ENCODE results near the gene LETM1. TPM values are rescaled to one million over a fixed set of nuclear protein-coding genes. Genes with fewer than 3 reads are reported as not detected.

LETM1 gene
- polyA plus RNA-seq, 3 donors, result 18.2 to 19.8 (median 18.6) TPM

DNA sequence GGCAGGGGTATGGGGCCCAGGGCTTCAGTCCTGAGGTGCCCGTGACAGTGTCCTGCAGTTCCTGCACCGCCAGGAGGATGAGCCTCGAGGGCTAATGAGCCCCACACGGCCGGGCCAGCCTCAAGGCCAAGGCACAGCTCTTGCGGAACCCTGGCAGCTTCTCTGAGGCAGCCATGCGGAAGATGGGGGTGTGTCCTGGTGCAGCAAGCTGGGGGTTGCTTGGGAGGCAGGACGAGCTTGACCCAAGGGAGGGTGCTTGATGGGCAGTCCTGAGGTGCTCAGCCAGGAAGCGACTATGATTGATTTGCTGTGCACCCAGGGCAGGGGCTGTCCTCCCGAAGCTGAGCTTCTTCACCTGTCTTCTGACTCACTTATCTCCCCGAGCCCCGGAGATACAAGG, 72.0 kb downstream of the LETM1 start:
- DNase-seq (ENCODE audit: low read depth in 3 of 3, low spot score in 2 of 3), result no peak

DNA sequence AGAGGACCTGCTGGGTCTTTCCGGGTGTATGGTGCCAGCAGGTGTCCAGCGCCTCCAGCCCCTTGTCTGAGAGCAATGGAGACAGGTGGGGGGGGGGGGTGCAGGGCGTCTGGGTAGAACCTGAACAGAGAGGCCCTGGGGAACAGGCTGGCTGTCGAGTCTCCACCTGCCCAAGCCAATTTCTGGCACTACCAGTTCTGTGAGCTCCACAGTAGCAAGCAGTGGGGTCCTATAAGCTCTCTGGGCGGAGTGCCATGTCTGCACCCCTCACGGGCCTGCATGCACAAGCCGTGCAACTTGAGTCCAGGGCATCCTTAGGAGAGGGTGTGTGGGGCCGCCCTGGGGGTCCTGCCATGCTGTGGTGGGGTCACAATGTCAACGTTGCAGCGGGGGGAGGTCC, 72.9 kb downstream of the LETM1 start:
- no peak for DNase-seq (ENCODE audit: low read depth in 3 of 3, low spot score in 2 of 3)

DNA sequence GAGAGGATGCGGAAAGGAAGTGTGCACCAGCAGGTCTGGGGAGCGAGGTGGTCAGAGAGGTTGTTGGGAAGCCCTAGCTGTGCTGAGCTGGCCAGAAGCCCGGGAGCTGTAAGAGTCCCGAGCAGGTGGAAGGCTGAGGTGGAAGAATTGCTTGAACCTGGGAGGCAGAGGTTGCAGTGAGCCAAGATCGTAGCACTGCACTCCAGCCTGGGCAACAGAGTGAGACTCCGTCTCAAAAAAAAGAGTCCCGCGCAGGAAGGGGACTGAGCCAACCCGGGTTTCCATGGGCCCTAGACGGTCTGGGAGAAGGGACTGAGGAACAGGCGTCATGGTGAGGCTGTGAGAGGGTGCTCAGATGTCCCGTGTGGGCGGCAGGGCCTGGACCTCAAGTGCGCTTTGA, 75.5 kb downstream of the LETM1 start:
- DNase-seq (ENCODE audit: low read depth in 3 of 3, low spot score in 2 of 3), result no peak

DNA sequence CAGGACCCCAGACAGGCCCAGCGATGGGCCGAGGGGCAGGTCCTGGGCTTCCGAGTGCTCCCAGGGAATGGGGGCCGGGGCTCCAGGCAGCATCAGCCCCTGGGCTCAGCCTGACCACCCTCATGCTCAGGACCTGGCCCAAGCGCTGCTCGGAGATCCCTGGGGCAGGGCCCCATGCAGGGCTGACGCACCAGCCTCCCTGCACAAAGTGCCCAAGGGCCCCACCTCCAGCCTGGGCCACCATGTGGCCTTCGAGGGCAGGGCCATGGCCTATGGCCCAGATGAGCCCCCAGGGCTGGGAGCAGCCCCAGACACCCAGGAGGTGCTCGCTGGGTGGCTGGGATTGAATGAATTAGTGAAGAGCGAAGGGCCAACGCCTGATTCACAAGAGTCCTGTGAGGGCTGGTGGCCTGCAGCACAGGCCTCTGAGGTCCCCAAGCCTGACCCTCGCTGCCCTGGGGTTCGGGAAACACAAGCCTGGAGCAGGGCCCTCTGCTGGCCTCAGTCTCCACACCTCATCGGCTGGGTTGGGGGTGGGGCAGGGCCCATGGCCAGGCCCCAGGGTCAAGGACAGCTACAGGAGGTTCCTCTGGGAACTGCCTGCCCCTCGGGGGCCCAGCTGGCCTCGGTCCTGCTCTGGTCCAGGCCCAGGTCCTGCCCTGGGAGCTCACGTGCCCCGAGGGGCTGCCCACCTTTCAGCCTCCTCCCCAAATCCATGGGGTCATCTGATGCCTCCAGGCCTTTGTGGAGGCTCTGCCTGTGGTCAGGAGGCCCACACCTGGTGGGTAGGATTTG, 76.2 kb downstream of the LETM1 start:
- no peak for DNase-seq (ENCODE audit: low read depth in 3 of 3, low spot score in 2 of 3)

DNA sequence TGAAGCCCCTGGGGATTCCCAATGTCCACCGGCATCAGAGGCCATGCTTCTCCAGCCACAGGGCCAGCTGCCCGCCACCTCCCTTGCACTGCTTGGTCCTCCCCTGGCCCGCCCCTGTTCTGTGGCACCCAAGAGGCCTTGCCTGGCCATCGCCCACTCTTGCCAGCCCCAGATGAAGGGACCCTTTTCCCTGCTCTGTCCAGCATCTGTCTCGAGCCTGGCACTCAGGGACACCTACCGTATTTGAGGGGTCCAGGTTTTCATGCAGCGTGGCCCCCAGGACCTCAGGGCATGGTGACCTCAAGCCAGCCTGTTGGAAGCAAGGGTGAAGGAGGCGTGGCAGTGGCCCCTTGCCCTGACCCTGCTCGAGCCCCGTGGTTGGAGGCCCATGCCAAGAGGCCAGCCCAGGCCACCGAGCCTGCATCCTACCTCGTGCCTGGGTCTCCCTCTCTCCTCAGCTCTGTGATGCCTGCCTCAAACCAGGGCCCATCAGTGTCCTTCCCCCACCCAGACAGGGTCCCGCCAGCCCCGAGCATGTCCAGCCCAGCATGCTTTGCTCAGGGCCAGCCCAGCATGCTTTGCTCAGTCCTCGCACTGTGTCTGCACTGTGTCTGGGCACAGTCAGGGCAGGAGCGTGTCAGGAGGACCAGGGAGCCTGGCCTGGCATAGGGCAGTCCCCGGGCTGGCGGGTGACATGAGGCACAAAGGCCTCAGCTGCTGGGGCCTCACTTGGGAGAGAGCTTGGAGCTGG, 77.1 kb downstream of the LETM1 start:
- DNase-seq (ENCODE audit: low read depth in 3 of 3, low spot score in 2 of 3), result no peak

DNA sequence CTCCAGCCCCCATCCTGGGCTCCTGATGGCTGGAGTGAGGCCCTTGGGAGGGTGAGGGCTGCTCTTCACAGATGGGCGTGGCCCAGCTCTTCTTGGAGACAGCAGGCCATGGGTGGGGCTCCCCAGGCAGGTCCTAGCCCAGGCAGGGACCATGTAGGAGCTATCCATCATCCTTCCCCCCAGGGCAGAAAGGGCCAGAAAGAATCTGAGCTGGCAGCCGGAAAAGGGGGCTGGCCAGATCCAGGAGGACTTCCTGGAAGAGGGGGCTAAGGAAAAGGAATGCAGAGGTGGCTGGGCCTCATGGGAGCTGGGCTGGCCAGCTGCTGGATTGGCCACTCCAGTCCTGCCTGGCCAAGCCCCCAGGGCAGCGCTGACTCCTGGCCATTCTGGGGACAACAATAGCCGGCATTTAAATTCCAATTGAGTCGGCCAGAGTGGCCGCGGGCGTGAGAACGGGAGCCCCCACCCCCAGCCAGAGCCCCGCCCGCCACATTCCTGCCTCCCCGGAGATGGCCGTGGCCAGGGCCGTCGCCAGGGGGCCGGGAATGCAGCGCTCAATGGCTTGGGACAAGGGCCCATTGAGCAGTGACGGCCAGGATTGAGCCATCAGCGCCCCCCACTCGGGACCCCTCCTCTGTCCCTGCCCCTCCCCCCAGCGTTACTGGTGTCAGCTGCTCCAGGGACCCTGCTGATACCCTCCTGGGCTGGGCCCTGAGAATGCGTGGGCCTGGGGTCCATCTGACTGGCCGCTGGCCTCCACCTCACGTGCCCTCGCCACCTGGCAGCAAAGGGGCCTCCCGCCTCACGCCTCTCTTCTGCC, 77.9 kb downstream of the LETM1 start:
- DNase-seq (ENCODE audit: low read depth in 3 of 3, low spot score in 2 of 3), result no peak

DNA sequence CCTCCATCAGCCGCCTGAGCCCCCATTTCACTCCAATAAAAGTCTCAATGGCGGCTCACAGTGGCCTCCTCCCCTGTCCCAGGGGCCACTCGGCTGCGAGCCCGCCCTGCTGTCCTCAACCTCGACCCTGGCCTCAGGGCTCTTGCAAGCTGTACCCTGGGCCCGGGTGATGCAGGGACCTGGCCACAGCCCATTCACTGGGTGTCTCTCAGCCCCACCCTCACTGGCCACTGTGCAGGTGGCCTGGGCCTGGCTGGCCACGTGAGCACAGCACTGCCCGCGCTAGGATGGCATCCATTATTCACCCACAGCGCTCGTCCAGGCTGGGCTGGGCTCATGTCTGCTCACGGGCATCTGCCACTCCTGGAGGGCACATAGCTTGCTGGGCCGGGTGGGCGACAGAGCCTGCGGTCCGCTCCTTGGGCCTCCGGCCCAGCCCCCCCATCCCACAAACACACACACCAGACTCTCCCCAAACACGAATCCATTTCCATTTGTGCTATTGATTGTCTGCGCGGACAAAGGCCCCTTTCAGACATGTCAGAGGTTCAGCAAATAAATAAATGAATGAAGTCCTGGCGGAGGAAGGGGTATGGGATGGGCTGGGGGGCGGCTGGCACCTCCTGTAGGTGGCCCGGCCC, 79.3 kb downstream of the LETM1 start:
- DNase-seq (ENCODE audit: low read depth in 3 of 3, low spot score in 2 of 3), result no peak

DNA sequence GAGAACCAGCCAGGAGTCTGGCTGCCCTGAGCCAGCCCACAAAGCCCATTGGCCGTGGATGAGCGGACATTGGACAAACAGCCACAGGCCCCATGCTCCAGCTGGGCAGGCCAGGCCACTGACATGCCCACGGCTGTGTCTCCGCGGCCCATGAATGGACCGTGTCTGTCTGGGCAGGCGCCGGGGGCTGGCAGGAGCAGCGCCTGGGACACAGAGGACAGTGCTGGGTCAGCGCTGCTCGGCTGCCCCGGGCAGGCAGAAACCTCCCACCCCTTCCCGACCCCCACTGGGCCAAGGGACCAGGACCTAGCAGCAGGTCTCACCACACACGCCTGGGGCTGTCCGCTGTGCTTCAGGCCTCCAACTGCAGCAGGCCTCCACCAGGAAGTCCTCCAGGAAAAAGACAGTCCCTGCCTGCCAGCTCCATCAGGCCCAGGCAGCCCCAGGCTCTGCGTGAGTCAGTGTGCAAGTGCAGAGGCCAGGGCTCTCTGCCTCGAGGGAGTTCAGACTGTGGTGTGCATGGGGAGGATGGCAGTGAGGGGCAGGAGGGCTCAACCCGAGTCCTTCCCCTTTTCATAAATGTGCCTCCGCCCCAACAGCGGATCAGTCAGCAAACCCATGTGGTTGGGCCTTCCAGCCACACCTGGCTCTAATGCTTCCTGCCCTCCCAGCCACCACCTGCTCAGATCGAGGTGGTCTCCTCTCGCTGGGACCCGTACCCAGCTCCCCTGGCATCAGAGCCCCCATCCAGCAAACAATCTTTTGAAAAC, 80.0 kb downstream of the LETM1 start:
- DNase-seq (ENCODE audit: low read depth in 3 of 3, low spot score in 2 of 3), result no peak

DNA sequence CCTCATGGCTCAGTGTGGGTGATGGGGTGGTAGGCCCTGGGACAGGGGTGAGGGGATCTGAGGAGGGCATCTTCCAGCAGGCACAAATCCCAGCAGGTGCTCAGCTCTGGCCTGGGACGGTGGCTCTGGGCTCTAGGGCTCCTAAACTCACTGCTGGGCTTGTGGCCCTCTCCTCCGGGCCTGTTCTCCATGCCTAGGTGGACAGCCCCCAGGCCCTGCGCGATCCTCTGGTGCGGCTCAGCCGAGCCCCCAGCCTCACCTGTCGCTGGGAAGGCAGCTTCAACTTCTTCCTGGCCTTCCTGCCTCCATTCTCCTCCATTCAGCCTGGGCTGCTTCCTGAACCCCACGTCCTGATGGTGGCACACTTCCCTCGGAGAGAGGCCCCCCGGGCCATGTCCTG, 82.2 kb downstream of the LETM1 start:
- no peak for DNase-seq (ENCODE audit: low read depth in 3 of 3, low spot score in 2 of 3)

DNA sequence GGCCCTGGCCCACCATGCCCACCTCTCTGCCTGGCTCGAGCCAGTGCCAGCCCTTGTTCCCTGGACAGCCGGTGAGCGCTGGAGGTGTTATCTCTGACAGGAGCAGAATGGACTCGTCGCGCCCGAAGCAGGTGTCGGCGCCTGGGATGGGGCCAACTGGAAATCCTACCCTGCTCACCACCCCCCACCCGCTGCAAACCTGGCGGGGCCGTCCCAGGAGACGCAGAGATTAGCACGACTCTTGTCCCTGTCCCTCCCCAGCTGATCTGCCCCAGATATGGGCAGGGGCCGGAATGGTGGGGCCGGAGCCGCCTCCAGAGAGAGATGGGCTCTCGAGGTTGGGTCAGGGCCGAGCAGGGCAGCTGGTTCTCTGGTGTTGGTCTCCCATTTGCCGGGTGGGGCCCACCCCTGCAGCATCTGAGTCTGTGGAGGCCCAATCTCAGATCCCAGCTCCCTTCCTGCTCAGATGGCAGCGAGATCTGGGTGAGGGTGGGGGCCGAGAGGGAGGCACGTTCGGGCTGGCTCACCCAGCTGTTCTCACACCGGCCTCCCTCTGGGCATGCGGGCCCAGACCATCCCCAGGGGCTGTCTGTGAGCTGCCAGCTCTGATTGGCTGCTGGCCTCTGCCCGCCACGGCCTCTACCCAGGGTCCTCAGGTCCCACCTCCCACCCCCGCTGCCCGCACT, 83.0 kb downstream of the LETM1 start:
- no peak for DNase-seq (ENCODE audit: low read depth in 3 of 3, low spot score in 2 of 3)

DNA sequence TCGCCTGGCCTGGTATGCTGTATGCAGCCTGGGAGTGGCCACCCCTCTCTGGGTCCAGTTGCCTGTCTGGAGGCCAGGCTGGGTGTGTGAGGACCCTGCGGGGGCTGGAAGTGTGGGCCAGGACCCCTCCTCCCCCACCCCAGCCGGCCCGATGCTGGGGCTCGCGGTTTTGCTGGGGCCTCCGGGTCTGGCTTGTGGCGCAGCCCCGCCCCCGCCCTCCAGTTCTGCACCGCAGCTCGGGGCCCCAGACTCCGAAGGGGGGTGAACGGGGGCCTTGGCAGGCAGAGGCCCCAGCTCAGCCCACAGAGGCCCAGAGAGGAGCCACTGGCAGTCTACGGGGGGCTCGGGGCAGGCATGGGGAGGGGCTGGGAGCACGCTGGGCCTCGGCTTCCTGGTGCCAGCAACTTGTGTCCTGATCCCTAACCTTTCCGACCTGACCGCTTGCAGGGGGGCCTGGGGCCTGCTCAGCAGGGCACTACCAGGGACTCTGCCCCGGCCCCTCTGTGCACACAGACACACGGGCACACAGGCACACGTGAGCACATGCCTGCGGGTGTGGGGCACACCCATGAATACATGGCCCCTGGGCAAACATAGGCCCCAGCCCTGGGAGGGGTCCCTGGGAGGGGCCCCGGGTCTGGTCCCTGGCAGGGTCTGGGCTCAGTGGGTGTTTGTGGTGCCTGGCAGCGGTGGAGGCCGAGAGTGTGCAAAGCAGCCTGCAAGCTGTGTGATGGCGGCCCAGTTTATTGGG, 84.2 kb downstream of the LETM1 start:
- DNase-seq (ENCODE audit: low read depth in 3 of 3, low spot score in 2 of 3), result no peak

DNA sequence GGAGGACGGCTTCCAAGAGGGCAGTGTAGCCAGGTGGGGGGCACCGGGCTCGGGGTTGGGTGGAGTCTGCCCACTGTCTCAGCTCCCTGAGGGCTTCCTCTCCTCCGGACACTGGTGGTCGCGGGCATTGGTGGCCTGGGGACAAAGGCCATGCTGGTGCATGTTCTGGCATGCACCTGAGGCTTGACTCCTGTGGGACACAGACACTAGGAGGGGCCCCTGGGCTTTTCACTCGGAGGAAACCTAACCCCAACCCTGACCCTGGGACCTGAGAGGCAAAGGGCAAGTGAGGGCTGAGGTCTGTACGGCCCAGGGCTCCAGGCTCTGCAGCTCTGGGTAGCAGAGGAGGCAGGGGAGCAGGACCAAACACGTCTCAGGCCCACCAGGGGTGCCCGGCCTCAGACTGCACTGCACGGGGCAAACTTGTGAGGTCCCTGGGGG, 85.1 kb downstream of the LETM1 start:
- no peak for DNase-seq (ENCODE audit: low read depth in 3 of 3, low spot score in 2 of 3)

DNA sequence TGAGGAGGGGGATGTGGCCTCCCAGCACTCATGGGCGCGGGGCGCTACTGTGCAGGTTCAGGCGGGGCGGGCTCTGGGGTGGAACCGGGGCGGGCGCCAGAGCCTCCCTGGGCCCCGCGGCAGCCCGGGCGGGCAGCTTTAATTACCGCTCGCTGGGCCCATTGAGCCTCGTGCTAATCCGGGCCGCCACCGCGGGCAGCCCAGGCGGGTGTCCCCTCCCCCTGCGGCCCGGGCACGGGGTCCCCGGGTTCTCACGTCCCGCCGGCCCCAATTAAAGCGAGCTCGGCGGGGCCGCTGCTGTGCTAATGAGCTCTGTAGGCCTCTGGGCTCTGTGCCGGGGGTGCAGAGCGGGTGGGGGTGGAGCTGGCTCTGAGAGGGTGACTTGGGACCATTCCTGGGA, 85.7 kb downstream of the LETM1 start:
- DNase-seq (ENCODE audit: low read depth in 3 of 3, low spot score in 2 of 3), result no peak

DNA sequence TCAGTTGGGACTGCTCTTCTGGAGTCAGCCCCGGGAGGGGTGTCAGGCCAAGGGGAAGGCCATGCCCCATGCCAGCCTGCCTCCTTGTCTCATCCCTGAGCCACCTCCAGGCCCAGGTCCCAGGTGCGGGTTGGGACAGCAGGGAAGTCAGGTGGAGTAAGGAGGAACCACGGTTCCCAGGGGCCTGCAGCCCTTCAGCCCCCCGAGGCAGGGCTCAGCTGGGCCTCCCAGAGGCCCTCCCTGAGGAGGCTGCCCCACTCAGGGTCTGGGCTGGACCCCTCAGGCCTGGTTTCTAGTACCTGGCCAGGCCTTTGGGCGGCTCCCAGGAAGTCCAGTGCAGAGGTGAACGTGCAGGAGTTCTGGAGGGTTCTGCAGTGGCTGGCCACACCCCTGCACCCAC, 86.3 kb downstream of the LETM1 start:
- DNase-seq (ENCODE audit: low read depth in 3 of 3, low spot score in 2 of 3), result no peak

DNA sequence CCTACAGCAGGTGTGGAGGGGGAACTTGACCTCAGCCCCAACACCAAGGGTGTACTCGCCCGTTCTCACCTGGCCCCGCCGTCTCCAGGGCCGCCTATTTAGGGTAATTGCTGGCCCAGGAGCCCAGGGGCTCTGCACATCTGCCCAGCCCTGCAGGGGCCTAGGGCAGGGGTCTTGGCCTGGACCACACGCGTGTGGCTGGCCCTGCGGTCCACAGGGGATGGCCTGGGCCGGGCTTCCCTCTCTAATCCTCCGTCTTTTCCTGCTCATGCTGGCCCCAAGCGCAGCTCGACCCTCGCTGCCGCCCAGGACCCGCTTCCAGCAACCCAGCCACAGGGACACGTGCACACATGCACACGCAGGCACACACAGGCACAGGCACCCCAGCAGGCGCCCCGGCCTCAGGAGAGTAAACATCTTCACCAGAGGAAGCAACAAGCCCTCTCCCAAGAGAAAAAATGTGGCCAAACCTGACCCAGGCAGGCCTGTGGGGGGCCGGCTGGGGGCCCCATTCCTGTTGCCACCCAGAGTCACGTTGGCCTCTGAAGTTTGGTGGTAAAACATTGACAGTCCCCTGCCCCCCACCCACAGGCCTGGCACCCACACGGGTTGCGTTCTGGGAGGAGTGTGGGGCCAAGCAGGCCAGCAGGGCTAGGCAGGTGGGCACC, 87.5 kb downstream of the LETM1 start:
- no peak for DNase-seq (ENCODE audit: low read depth in 3 of 3, low spot score in 2 of 3)

DNA sequence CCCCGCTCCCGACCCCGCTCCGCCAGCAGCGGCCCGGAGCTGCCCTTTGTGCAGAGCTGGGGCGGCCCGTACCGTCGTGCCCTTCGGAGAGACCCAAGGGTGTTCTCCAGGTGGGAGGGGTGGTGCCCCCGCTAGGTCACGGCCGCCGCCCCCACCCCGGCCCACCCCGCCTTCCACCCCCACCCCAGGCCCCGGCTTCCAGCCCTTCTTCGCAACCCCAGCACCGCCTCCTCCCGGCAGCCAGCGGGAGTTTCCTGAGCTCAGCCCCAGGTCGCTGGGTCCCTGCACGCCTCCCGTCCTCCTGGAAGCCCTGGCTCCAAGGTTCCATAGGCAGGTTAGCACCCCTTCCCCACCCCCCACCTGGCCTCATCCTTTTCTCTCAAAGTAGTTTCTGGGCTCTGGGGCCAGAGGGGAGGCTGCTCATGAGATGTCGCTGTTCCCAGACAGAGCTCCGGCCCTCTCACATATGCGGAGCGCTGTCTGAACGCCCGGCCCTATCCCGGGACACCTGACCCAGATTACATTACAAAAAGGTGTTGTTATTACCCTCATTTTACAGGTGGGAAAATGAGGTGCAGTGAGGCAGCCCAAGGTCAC, 88.1 kb downstream of the LETM1 start:
- no peak for DNase-seq (ENCODE audit: low read depth in 3 of 3, low spot score in 2 of 3)

DNA sequence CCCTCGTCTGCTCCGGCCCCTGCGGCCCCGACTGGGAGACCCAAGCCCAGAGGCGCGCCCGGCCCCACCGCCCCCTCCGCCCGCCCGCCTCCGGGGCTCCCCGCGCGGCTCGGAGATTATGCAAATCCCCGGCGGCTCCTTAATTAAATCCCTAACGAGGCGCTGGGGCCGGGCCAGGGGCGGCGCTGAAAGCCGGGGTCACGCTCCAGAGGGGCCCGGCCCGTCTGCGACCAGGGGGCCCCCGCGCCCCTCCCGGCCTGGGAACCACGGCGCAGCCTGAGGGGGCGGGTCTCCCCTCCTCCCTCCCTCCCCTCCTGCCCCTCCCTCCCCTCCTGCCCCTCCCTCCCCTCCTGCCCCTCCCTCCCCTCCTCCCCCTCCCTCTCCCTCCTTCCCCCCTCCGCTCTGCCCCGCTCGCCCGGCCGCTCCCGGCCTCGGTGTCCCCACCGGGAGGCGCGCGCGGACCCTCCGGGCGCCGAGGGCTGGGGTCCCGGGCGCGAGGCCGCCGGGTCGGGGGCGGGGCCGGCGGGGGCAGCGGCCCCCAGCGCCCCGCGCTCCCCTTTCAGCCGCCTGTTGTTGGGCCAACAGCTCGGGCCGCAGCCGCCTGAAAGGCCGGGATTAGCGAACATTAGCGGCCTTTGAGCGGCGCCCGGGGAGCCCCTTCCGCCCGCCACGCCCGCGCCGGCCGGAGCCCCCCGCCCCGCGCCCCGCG, 88.7 kb downstream of the LETM1 start:
- no peak for DNase-seq (ENCODE audit: low read depth in 3 of 3, low spot score in 2 of 3)

Data from right renal cortex interstitium (tissue), 3 donors.